Right lobe of liver (tissue), 4 donors: Measurements from ENCODE around the gene TGFB2.
"Not testable (repeated sequence)": the region's sequence is repeated elsewhere in the genome, so short reads cannot be mapped to it uniquely, and the experiment has no call there.

Experiments used
- CTCF ChIP-seq, 4 donors: fragments of 200-600 bp in 3 of 4; fragments of 450-650 bp in 1 of 4; IDR thresholded peaks; one replicate each; pipeline versions ENCODE4 v1.5.1 to v1.8.0; 2016 to 2022; ENCODE audit warnings: antibody characterized with exemption in 4 of 4, mild to moderate bottlenecking in 2 of 4
- POLR2A ChIP-seq: fragments of 450-650 bp; IDR thresholded peaks from one replicate; pipeline ENCODE4 v1.6.1; 2017; ENCODE audit warnings: antibody characterized with exemption, mild to moderate bottlenecking
- donor health status: DM: no; HTN: no; CAD: no.
- donor health status: DM: no; HTN: no; CAD: no.
- donor health status: DM: no; HTN: yes; CAD: no.

GRCh38 chr1:218320182-218320581 lies 25.0 kb upstream of the TGFB2 start:
- TF ChIP-seq CTCF (IDR thresholded peaks at IDR 0.05); POLR2A: not testable (repeated sequence)
